Nephron progenitor cell (in vitro differentiated cells): ENCODE measurements around the gene GPR171.

Source experiments
- DNase-seq: peaks from one replicate; pipeline ENCODE4 v3.0.0; 2021
- H3K27ac Mint-ChIP-seq: 2 replicates; pipeline ENCODE4 v1.8.0; 2021; ENCODE audit warnings: mild to moderate bottlenecking, moderate library complexity, mixed read lengths
- H3K27me3 Mint-ChIP-seq: 2 replicates; pipeline ENCODE4 v1.8.0; 2021; ENCODE audit warnings: mild to moderate bottlenecking, low read depth, mixed read lengths; ENCODE audit not compliant: poor library complexity
- H3K36me3 Mint-ChIP-seq: 2 replicates; pipeline ENCODE4 v1.8.0; 2021; ENCODE audit warnings: low read depth, mixed read lengths
- H3K4me1 Mint-ChIP-seq: 2 replicates; pipeline ENCODE4 v1.8.0; 2021; ENCODE audit warnings: mixed read lengths
- H3K4me3 Mint-ChIP-seq: 2 replicates; pipeline ENCODE4 v1.8.0; 2021; ENCODE audit warnings: mild to moderate bottlenecking, moderate library complexity, mixed read lengths
- H3K9me3 Mint-ChIP-seq: 2 replicates; pipeline ENCODE4 v1.8.0; 2021; ENCODE audit warnings: mild to moderate bottlenecking, moderate library complexity, mixed read lengths
- CTCF ChIP-seq: fragments of 200-600 bp; sonication (generic); IDR thresholded peaks from 2 replicates; pipeline ENCODE4 v1.5.0; 2021; ENCODE audit warnings: antibody characterized with exemption

GPR171 gene

DNA sequence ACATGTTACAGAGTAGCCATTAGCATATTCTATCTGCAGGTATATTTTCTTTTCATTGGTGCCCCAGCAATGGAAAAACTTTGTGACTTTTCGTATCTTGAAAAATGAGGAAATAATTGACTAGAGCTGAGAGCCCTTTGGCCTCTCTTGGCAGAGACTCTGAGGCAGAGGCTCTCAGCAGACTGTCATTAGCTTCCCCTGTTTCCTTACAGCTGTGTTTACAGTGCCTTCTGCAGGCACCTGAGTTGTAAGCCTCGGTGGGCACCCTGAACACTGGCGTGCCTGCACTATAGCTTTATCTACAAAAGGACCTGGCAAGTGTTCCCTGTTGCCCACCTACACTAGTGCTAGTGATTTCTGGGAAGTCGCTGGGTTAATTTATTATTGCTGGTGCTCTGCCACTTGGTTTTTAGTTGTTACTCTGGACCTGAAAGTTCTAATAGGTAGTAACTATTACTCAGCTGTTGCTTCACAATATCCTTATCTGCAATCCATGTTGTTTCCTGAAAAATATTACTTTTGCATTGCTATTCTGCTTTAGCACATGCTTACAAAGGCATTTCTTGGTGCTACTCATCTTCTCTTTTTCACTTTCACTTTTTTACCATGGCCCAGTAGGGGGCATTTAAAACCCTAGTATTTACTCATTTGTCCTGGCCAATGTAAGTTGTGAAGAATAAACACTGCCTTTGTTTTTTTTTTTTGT lies 7.8 kb upstream of the GPR171 start:
- H3K36me3 Mint-ChIP-seq = peaks cover 17% of the 10 kb centered on the region
- DNase-seq = no peak
- H3K9me3 Mint-ChIP-seq = no peaks in the 10 kb centered on the region
- no peaks in the 10 kb centered on the region for H3K27me3 Mint-ChIP-seq
- H3K27ac Mint-ChIP-seq = no peak overlapping the region
- no peak overlapping the region for H3K4me3 Mint-ChIP-seq
- H3K4me1 Mint-ChIP-seq = peaks cover 7% of the 10 kb centered on the region
- TF ChIP-seq CTCF = no peak

DNA sequence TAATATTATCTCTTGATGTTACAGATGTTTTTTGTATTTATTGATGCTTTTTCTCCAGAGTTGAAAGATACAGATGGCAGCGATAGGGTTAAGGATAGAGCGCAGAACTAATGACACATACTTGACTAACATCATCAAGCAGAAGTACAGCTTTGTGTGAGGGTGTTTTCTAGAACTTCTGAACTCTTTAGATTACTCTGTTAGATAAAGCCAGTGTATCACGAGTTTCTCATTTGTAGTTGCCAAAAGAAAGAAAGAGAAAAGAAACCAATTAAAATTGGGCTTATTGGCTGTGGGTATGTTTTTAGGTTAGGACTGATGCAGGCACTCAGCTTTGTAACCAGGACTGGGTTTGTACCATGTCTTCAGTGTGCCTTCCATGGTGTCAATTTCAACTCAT lies 6.6 kb upstream of the GPR171 start:
- H3K4me3 Mint-ChIP-seq = no peak overlapping the region
- no peak overlapping the region for H3K27ac Mint-ChIP-seq
- H3K4me1 Mint-ChIP-seq = peaks cover 7% of the 10 kb centered on the region
- no peak for TF ChIP-seq CTCF
- H3K36me3 Mint-ChIP-seq = peaks cover 17% of the 10 kb centered on the region
- H3K27me3 Mint-ChIP-seq = no peaks in the 10 kb centered on the region
- H3K9me3 Mint-ChIP-seq = no peaks in the 10 kb centered on the region
- no peak for DNase-seq

DNA sequence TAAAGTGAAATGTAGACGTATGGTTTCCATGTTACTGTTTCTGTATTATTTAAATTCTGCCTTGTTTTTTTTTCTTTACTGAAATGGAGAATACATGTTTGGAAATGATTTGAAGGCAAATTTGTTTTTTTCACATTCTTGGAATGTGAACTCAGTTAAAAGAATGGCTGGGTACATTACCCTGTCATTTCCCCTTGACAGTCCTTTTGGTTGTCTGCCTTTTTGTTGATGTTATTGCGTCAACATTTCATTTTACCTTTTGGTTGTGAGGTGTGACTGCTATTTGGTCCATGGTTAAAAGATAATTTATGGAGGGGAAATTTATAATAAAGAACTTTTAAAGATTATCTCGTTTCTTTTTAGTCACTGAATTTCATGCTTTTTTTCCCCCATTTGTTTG lies 3.2 kb upstream of the GPR171 start:
- DNase-seq = no peak
- no peaks in the 10 kb centered on the region for H3K27me3 Mint-ChIP-seq
- no peak for TF ChIP-seq CTCF
- H3K27ac Mint-ChIP-seq = no peak overlapping the region
- peaks cover 7% of the 10 kb centered on the region for H3K4me1 Mint-ChIP-seq
- H3K36me3 Mint-ChIP-seq = peaks cover 10% of the 10 kb centered on the region
- no peaks in the 10 kb centered on the region for H3K9me3 Mint-ChIP-seq
- no peak overlapping the region for H3K4me3 Mint-ChIP-seq

DNA sequence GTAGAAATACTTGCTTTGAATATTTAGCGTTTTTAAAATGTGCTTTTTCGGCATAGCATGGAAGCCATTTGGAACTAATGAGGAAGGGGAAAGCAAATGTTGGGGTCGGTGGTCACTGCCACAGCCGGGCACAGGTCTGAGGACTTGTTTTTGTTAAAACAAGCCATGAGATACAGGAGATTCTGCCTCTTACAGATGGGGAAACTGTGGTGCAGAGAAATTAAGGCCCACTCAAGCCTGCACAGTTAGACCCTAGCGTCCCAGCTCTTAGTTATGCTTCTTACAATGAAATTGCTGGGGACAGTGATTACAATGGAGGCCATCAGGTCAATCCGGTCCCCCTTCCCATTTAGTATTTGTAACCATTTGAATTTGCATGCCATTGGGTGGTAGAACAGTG lies 2.5 kb upstream of the GPR171 start:
- H3K4me1 Mint-ChIP-seq = peaks cover under 1% of the 10 kb centered on the region

DNA sequence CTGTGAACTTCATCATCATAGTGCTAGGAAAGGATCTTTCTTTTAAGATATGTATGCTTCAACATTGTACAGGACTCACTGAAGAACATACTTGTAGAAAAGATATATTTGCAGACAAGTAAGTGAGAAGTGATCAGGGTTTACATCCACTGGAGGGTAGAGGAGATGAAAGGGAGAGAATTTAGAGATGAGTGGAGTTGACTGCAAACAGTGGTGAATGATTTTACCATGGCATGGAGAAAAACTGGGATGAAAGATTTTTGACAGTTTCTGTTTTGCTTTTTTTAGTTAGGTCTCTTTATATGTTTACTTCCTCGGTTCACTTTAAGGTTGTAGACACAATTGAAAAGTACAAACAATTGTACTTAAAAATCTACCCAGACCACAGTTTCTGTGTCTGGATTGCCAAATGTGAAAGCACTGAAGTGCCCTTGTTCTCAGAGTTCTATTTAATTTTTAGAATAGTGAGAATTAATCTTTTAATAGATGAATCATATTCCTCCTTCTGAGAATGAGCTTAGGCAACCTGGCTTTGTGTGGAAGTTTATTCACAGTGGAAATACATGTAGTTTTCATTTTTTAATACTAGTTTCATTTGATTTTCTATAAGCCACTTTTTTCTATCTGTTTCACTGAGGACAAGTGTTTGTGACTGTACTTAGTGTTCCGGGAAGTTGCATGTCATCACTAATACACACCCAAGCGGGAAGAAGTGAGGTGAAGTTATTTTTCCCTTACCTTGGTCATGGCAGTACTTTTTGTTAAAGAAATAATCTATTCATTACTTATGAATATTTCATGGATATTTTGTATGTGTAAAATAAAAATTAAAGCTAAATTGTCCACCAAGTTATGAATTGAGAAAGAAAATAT lies 1.8 kb upstream of the GPR171 start:
- DNase-seq = no peak
- H3K27ac Mint-ChIP-seq = no peak overlapping the region
- H3K27me3 Mint-ChIP-seq = no peaks in the 10 kb centered on the region
- peaks cover 10% of the 10 kb centered on the region for H3K36me3 Mint-ChIP-seq
- no peak overlapping the region for H3K4me3 Mint-ChIP-seq
- no peak for TF ChIP-seq CTCF
- no peaks in the 10 kb centered on the region for H3K4me1 Mint-ChIP-seq
- H3K9me3 Mint-ChIP-seq = no peaks in the 10 kb centered on the region

More for the DNA sequence above, 2.5 kb upstream of the GPR171 start:
- TF ChIP-seq CTCF = no peak
- H3K9me3 Mint-ChIP-seq = no peaks in the 10 kb centered on the region
- no peak overlapping the region for H3K27ac Mint-ChIP-seq
- DNase-seq = no peak
- peaks cover 10% of the 10 kb centered on the region for H3K36me3 Mint-ChIP-seq
- H3K4me3 Mint-ChIP-seq = no peak overlapping the region
- H3K27me3 Mint-ChIP-seq = no peaks in the 10 kb centered on the region
